Measurements from ENCODE around the gene ZNF195.

DNA sequence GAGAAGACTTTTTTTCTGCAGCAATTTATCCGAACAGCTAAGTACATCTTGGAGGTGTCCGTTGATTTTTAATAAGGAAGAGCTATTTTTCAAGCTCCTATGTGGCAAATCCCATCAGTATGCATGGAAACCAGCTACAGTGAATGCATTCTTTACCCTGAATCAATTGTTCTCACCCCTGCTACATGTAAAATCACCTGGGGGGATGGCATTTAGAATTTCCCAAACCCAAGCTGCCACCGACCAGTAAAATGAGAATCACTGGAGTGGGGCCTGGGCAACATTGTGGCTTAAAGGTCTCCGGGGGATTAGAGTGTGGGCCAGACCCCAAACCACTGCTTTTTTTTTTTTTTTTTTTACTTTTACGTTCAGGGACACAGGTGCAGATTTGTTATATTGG is 2.8 kb upstream of the ZNF195 start:
- TF ChIP-seq JUND (IDR thresholded peaks at IDR 0.05) (no peak), CEBPB (IDR thresholded peaks at IDR 0.05; ENCODE audit: low read depth) (no peak), SIN3A (IDR thresholded peaks at IDR 0.05; ENCODE audit: low read depth) (no peak), EZH2 (IDR thresholded peaks at IDR 0.05) (no peak), POLR2A (IDR thresholded peaks at IDR 0.05; ENCODE audit: borderline replicate concordance, extremely low read depth, insufficient read depth, insufficient read length) (no peak), ZNF274 (IDR thresholded peaks at IDR 0.05; ENCODE audit: low read depth, low read length) (no peak), RAD21 (IDR thresholded peaks at IDR 0.05; ENCODE audit: low read depth) (no peak), ATF3 (IDR thresholded peaks at IDR 0.05) (no peak), EZH2phosphoT487 (IDR thresholded peaks at IDR 0.05; ENCODE audit: borderline replicate concordance) (no peak), YY1 (IDR thresholded peaks at IDR 0.05; ENCODE audit: extremely low read depth, insufficient replicate concordance, low read depth, low read length) (no peak), POLR2AphosphoS5 (IDR thresholded peaks at IDR 0.05; ENCODE audit: low read depth, low read length) (no peak)
- TF ChIP-seq, protein P1, sequence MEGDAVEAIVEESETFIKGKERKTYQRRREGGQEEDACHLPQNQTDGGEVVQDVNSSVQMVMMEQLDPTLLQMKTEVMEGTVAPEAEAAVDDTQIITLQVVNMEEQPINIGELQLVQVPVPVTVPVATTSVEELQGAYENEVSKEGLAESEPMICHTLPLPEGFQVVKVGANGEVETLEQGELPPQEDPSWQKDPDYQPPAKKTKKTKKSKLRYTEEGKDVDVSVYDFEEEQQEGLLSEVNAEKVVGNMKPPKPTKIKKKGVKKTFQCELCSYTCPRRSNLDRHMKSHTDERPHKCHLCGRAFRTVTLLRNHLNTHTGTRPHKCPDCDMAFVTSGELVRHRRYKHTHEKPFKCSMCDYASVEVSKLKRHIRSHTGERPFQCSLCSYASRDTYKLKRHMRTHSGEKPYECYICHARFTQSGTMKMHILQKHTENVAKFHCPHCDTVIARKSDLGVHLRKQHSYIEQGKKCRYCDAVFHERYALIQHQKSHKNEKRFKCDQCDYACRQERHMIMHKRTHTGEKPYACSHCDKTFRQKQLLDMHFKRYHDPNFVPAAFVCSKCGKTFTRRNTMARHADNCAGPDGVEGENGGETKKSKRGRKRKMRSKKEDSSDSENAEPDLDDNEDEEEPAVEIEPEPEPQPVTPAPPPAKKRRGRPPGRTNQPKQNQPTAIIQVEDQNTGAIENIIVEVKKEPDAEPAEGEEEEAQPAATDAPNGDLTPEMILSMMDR (IDR thresholded peaks at IDR 0.05 in 2 of 3, conservative IDR thresholded peaks at IDR 0.05 in 1 of 3; ENCODE audit: borderline replicate concordance in 1 of 3, insufficient read depth in 1 of 3, low read depth in 2 of 3, low read length in 2 of 3) = no peak

All from HCT116 (cell line).